ENCODE measurements around the gene PCNA.

GRCh38 chr20:5159928-5160327 is 40.2 kb upstream of the PCNA start:
- TF ChIP-seq CTCF (conservative IDR thresholded peaks at IDR 0.05; ENCODE audit: low read length) (no peak), EZH2phosphoT487 (IDR thresholded peaks at IDR 0.05; ENCODE audit: borderline replicate concordance) (no peak)

Data from Loucy (cell line).